GM19324 (cell line): ENCODE results near the gene UBE4B.
A peak's percentile ranks its signal among the peaks of the same experiment; 100 is the strongest.
"Not testable (repeated sequence)": the region's sequence is repeated elsewhere in the genome, so short reads cannot be mapped to it uniquely, and the experiment has no call there.

Experiments
- ATAC-seq: cut with Tn5 transposase; IDR thresholded peaks from one replicate; pipeline ENCODE4 v1.9.1; 2021; ENCODE audit warnings: mild to moderate bottlenecking, moderate library complexity; ENCODE audit not compliant: unreplicated experiment, low FRiP score

Gene UBE4B

DNA sequence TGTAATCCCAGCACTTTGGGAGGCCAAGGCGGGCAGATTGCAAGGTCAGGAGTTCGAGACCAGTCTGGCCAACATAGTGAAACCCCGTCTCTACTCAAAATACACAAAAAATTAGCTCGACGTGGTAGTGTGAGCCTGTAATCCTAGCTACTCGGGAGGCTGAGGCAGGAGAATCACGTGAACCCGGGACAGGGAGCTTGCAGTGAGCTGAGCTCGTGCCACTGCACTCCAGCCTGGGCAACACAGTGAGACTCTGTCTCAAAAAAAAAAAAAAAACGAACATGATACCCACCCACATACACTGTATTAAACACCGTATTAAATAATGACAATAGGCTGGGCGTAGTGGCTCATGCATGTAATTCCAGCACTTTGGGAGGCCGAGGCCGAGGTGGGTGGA, 172.4 kb downstream of the UBE4B start:
- not testable (repeated sequence) for ATAC-seq

GRCh38 chr1:10207810-10208209, 175.1 kb downstream of the UBE4B start:
- ATAC-seq = no peak

DNA sequence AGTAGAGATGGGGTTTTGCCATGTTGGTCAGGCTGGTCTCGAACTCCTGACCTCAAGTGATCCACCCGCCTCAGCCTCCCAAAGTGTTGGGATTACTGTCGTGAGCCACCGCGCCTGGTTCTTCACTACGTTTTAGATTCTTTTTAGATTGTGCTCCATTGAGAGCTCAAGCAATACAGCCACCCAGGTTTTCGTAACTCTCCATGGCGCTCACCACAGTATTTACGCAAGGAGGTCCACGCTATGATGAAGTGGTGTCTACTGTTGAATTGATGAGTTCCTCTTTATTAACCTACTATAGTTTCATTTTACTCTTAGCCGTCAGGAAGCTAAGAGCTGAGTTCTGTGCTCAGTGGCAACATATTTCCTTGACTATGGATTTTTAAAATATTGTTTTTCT, 175.8 kb downstream of the UBE4B start:
- no peak for ATAC-seq

DNA sequence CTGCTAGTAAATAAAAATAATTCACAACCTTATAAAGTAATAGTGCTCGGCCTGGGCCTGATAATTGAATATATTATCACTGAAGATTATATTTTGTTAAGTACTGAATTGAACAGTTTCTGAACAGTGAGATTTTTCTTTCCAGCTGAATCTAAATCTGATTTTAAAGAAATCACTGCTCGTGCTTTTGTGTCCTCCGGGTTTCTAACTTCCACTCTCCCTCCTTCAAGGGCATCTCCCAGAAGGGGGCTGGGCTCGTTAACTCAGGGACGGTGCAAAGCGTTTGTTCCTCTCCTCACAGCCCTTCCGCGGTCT, 176.8 kb downstream of the UBE4B start:
- no peak for ATAC-seq

- ATAC-seq = peak; percentile 98
These were observed 177.4 kb downstream of the UBE4B start, which contains the start of gene KIF1B for GRCh38 chr1:10209905-10210810. KIF1B (plus strand) TSS chr1:10210570; CDS start chr1:10232329, 21,759 bp downstream.

DNA sequence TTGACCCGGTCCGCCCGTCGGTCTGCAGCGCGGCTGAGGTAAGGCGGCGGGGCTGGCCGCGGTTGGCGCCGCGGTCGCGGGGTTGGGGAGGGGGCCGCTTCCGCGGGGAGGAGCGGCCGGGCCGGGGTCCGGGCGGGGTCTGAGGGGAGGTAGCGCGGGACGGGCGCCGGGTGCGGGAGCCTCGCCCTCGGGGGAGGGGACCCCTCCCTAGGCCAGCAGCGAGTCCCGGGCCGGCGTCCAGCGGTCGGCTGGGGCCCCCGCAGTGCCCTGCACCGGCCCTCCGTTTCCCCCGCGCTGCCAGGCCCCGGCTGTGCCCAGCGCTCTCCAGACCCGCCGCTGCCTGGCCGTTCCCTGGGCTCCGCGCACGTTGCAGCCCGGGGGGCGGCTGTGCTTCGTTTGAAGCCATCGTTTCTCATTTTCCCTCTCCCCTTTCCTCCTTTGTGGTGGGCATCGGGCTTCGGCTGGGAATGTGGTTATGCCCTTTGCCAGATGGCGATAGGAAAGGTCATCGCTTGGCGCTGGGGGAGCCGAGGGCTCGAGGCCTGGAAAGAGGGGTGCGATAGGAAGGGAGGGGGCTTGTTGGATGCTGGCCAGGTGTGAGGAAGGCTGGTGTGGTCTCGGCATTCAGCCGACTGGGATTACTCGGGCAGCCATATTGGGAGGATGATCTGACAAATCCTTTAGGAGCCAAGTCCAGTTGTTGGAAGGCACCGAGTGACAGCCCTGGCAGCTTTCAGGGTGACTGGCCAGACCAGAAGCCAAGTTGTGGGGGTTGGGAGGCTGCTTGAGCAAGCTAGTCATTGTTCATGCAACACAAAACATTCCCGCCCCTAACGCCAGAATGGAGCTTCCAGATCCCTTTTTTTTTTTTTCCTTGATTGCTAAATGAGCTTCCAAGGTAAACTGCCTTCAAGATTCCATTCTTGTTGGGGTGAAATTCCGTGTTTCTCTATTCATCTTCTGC, 178.4 kb downstream of the UBE4B start:
- peak; percentile 16 for ATAC-seq

DNA sequence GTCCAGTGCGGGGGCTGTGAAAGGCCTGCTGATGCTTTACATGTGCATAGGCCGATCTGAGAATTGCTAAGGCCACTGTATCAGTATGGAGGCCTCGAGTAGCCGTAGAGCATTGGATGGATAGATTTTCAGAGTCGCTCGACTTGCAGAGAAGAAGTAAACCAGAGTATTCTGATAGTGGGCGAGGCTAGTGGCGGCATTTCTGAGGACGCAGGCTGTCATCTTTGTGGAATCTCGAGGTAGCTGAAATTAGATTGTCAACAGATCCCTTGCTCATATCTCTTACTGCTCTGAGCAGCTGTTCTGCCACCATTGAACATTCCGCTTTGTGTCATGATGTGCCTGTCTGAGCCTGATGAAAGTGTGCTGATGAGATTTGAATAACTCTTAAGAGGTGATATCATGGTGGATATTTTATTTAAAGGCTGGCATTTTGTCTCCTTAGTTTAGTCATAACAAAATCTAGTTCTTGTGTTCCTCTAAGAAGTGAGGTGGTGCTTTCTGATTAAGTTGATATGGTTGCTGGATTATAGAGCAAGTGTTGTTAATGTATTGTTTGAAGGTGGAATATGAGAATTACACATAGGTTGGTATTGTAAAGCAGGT, 179.2 kb downstream of the UBE4B start:
- ATAC-seq = no peak

DNA sequence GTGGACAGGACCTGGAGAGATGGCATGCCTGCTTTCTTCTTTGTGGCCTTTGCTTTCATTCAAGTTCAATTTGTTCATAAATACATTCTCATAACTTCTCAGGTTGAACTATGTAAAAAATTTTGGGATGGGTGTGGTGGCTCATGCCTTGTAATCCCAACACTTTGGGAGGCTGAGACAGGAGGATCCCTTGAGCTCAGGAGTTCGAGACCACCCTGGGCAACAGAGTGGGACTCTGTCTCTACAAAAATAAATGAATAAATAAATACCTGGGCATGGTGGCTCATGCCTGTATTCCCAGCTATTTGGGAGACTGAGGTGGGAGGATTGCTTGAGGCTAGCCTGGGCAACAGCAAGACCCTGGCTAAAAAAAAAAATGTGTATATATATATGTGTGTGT, 179.7 kb downstream of the UBE4B start:
- no peak for ATAC-seq

- ATAC-seq = no peak
These were observed 180.5 kb downstream of the UBE4B start for GRCh38 chr1:10213186-10213705.

GRCh38 chr1:10216090-10216749, 183.5 kb downstream of the UBE4B start:
- no peak for ATAC-seq

DNA sequence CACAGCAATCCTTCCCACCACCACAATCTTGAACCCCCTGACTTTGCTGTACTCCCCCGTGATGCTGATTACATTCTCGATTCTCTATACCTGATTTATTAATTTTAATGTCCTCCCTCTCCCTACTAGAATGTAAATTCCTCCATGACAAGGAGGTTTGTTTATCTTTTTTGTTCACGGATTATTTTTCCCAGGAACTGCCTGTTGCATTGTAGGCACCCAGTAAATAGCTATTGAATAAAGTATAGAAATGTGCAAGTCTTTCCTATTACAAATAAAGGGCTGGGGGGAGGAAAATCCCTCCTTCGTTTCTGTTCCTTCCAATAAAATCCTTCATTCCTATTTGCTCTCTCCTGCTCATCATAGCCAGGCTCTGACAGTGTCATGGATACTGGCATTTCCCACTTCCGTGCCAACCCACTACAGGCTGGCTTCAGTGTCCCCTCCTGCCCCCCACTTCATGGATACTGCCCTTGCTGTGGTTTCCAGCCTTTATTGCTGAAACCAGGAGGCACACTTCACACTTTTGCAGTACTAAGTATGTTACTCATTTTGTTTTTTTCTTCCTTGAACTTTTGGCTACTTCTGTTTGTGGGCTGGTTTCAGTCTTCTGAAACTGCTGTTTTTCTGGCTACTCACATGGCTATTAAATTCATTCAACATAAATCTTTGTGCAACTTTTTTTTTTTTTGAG, 185.1 kb downstream of the UBE4B start:
- no peak for ATAC-seq

DNA sequence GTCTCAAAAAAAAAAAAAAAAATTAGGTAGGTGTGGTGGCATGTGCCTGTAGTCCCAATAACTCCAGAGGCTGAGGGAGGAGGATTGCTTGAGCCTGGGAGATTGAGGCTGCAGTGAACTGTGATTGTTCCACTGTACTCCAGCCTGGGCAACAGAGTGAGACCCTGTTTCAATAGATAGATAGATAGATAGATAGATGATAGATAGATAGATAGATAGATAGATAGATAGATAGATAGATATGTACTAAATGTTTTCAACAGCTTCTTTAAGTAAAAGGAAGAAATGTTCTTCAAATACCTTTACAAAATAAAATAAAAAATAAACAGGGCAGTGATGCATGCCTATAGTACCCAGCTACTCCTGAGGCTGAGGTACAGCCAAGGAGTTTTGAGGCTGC, 187.4 kb downstream of the UBE4B start:
- ATAC-seq = no peak

- ATAC-seq = not testable (repeated sequence)
These were observed 187.9 kb downstream of the UBE4B start for GRCh38 chr1:10220657-10221056.

DNA sequence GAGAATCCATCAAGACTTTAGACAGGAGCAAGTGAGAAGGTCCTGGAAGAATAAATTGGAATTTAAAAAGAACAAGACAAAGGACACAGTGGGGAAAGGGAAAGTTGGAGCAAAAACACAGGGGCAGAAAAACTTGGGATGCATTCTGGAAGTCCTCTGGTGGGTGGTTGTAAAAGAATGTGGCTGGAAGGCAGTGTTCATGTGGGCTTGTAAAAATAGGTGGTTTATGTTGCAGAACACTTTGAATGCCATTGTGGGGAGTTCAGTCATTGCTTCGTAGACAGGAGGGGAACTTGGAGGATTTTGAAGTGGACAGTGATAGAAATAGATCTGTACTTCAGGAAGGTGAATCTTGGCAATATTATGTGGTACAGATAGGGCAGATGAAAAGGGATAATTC, 192.8 kb downstream of the UBE4B start:
- ATAC-seq = no peak

GRCh38 chr1:10228528-10228927, 195.8 kb downstream of the UBE4B start:
- ATAC-seq = no peak

- no peak for ATAC-seq
These were observed 197.1 kb downstream of the UBE4B start for GRCh38 chr1:10229903-10230302.
